Left lung (tissue), 10 donors: ENCODE results near the gene F11. TPM values are rescaled to one million over a fixed set of nuclear protein-coding genes. Genes with fewer than 3 reads are reported as not detected.
"Not testable (repeated sequence)": the region's sequence is repeated elsewhere in the genome, so short reads cannot be mapped to it uniquely, and the experiment has no call there.

Experiments used
- ATAC-seq: fragments of 200-7000 bp; cut with Tn5 transposase; one replicate; pipeline ENCODE4 v1.9.1; 2020; ENCODE audit warnings: moderate library complexity
- DNase-seq, 4 donors: peaks; one replicate each; pipeline ENCODE4 v3.0.0-alpha.2; 2013 to 2020
- H3K27ac ChIP-seq, 2 donors: fragments of 200-600 bp; sonication (generic) in 1 of 2; one replicate each; pipeline versions ENCODE4 v1.5.0 to v1.8.0; 2020 to 2021
- H3K27me3 ChIP-seq, 2 donors: fragments of 200-600 bp; sonication (generic) in 1 of 2; one replicate each; pipeline versions ENCODE4 v1.5.0 to v1.8.0; 2020 to 2021
- H3K36me3 ChIP-seq, 2 donors: fragments of 200-600 bp; sonication (generic) in 1 of 2; one replicate each; pipeline versions ENCODE4 v1.5.0 to v1.8.0; 2020 to 2021
- H3K4me1 ChIP-seq, 2 donors: fragments of 200-600 bp; one replicate each; pipeline ENCODE4 v1.8.0; 2021
- H3K4me3 ChIP-seq, 2 donors: fragments of 200-600 bp; sonication (generic) in 1 of 2; one replicate each; pipeline versions ENCODE4 v1.5.0 to v1.8.0; 2020 to 2021; ENCODE audit warnings: mild to moderate bottlenecking in 1 of 2
- H3K9me3 ChIP-seq, 2 donors: fragments of 200-600 bp; sonication (generic) in 1 of 2; one replicate each; pipeline versions ENCODE4 v1.5.0 to v1.8.0; 2020 to 2021
- CTCF ChIP-seq, 2 donors: fragments of 200-600 bp; sonication (generic) in 1 of 2; IDR thresholded peaks; one replicate each; pipeline versions ENCODE4 v1.5.0 to v1.8.0; 2021; ENCODE audit warnings: antibody characterized with exemption in 2 of 2
- intact Hi-C, 2 donors: fragments of 100-400 bp; cut with DNase I; formaldehyde crosslinking; loops; one replicate each; pipeline versions ENCODE4 v1.11.2 to v1.14.2; 2022
- polyA plus RNA-seq, 6 donors: library from polyadenylated mRNA; unstranded; fragments of 120-200 nt; gene quantifications; one replicate each; pipeline ENCODE4 v1.2.1, GENCODE V29; 2013; ENCODE audit not compliant: insufficient read length in 6 of 6
- total RNA-seq, 2 donors: library from RNA; stranded (reverse); fragmentation: NEBNext Ultra II Directional; extraction: Animal tissue kit (Norgen Biotek cat#: 25700); gene quantifications; one replicate each; pipeline ENCODE4 v1.2.1, GENCODE V29; 2021
- donor health status: DM: no; HTN: yes; CAD: no.
- donor health status: DM: no; HTN: no; CAD: no.

F11 gene
- total and polyA plus RNA-seq, 8 donors: 0.46 to 5.4 (median 1.2) TPM

DNA sequence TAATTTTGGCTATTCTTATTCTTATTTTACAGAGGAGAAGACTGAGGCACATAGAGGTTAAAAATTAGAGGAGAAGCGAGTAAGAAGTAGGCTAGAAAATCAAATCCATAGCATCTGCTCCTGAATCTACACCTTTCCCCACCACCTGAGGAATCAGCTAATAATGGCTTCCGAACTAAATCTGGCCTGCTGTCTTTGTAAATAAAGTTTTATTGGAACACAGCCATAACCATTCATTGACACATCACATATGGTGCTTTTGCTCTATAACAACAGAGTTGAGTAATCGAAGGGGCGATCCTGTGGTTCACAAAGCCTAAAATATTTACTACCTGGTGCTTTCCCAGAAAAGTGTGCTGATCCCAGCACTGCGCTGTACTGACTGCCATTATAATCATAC lies 38.2 kb downstream of the F11 start:
- TF ChIP-seq CTCF (IDR thresholded peaks at IDR 0.05): no peak
- DNase-seq (no peak), ATAC-seq (no peak)
- Histone ChIP-seq H3K27ac (no peak overlapping the region), H3K9me3 (no peaks in the 10 kb centered on the region), H3K4me3 (no peak overlapping the region), H3K27me3 (peaks cover 0 to 13% of the 10 kb centered on the region in 2 donors), H3K4me1 (no peaks in the 10 kb centered on the region), H3K36me3 (no peaks in the 10 kb centered on the region)
- intact Hi-C loops: no loop called here

GRCh38 chr4:186304866-186305505 lies 39.0 kb downstream of the F11 start:
- intact Hi-C loops: no loop called here
- H3K4me1 ChIP-seq: no peaks in the 10 kb centered on the region
- ATAC-seq (no peak), DNase-seq (peak in 1 of 4 donors; percentile 37)
- H3K4me3 ChIP-seq: no peak overlapping the region
- H3K27me3 ChIP-seq: peaks cover 0 to 9% of the 10 kb centered on the region in 2 donors
- no peak for TF ChIP-seq CTCF (IDR thresholded peaks at IDR 0.05)
- no peaks in the 10 kb centered on the region for H3K36me3 ChIP-seq
- H3K27ac ChIP-seq: no peak overlapping the region
- H3K9me3 ChIP-seq: no peaks in the 10 kb centered on the region

- peaks cover 0 to 9% of the 10 kb centered on the region in 2 donors for H3K27me3 ChIP-seq
- peak in 1 of 4 donors; percentile 39 for DNase-seq
- intact Hi-C loops: no loop called here
- no peaks in the 10 kb centered on the region for H3K36me3 ChIP-seq
- H3K4me3 ChIP-seq: no peak overlapping the region
- no peak overlapping the region for H3K27ac ChIP-seq
- ATAC-seq: peak; percentile 93
- H3K4me1 ChIP-seq: no peaks in the 10 kb centered on the region
- TF ChIP-seq CTCF (IDR thresholded peaks at IDR 0.05): no peak
- no peaks in the 10 kb centered on the region for H3K9me3 ChIP-seq
These were observed 41.5 kb downstream of the F11 start for GRCh38 chr4:186307497-186307896.

GRCh38 chr4:186307916-186308315 lies 41.9 kb downstream of the F11 start:
- H3K4me1 ChIP-seq: no peaks in the 10 kb centered on the region
- intact Hi-C loops: no loop called here
- DNase-seq (no peak), ATAC-seq (peak; percentile 94)
- no peak overlapping the region for H3K27ac ChIP-seq
- TF ChIP-seq CTCF (IDR thresholded peaks at IDR 0.05): no peak
- no peak overlapping the region for H3K4me3 ChIP-seq
- no peaks in the 10 kb centered on the region for H3K9me3 ChIP-seq
- no peaks in the 10 kb centered on the region for H3K36me3 ChIP-seq
- H3K27me3 ChIP-seq: peaks cover 0 to 13% of the 10 kb centered on the region in 2 donors

- DNase-seq (no peak), ATAC-seq (no peak)
- H3K4me1 ChIP-seq: no peaks in the 10 kb centered on the region
- no peak overlapping the region for H3K4me3 ChIP-seq
- no peak overlapping the region for H3K27ac ChIP-seq
- no peaks in the 10 kb centered on the region for H3K36me3 ChIP-seq
- H3K9me3 ChIP-seq: no peaks in the 10 kb centered on the region
- intact Hi-C loops: no loop called here
- no peak for TF ChIP-seq CTCF (IDR thresholded peaks at IDR 0.05)
- no peaks in the 10 kb centered on the region for H3K27me3 ChIP-seq
These were observed 52.5 kb downstream of the F11 start for GRCh38 chr4:186318481-186318880.

- H3K27me3 ChIP-seq, H3K36me3 ChIP-seq, intact Hi-C loops, H3K9me3 ChIP-seq, H3K27ac ChIP-seq, H3K4me3 ChIP-seq, H3K4me1 ChIP-seq, ATAC-seq: not testable (repeated sequence)
- DNase-seq: peak in 1 of 4 donors; percentile 65
These were observed 58.7 kb downstream of the F11 start for GRCh38 chr4:186324660-186325059.
